ENCODE measurements around the gene STX8.

STX8 gene

GRCh38 chr17:9298776-9299295 lies 276.8 kb downstream of the STX8 start:
- no peak for DNase-seq (ENCODE audit: low read depth in 2 of 2)

GRCh38 chr17:9298135-9298534 lies 277.5 kb downstream of the STX8 start:
- DNase-seq (ENCODE audit: low read depth in 2 of 2) = no peak

- no peak for DNase-seq (ENCODE audit: low read depth in 2 of 2)
Measured at GRCh38 chr17:9294661-9295210, 280.9 kb downstream of the STX8 start.

- no peak for DNase-seq (ENCODE audit: low read depth in 2 of 2)
Measured at GRCh38 chr17:9292561-9292941, 283.1 kb downstream of the STX8 start.

- no peak for DNase-seq (ENCODE audit: low read depth in 2 of 2)
Measured at GRCh38 chr17:9291912-9292560, 283.6 kb downstream of the STX8 start.

- DNase-seq (ENCODE audit: low read depth in 2 of 2) = no peak
Measured at GRCh38 chr17:9290226-9290613, 285.4 kb downstream of the STX8 start.

GRCh38 chr17:9287306-9287705 lies 288.3 kb downstream of the STX8 start:
- DNase-seq (ENCODE audit: low read depth in 2 of 2) = no peak

- no peak for DNase-seq (ENCODE audit: low read depth in 2 of 2)
Measured at GRCh38 chr17:9286434-9286833, 289.2 kb downstream of the STX8 start.

- DNase-seq (ENCODE audit: low read depth in 2 of 2) = no peak
Measured at GRCh38 chr17:9285602-9286427, 289.8 kb downstream of the STX8 start.

GRCh38 chr17:9284884-9285283 lies 290.7 kb downstream of the STX8 start:
- DNase-seq (ENCODE audit: low read depth in 2 of 2) = no peak

- DNase-seq (ENCODE audit: low read depth in 2 of 2) = no peak
Measured at GRCh38 chr17:9283909-9284308, 291.7 kb downstream of the STX8 start.

GRCh38 chr17:9279893-9280292 lies 295.7 kb downstream of the STX8 start:
- DNase-seq (ENCODE audit: low read depth in 2 of 2) = no peak

- no peak for DNase-seq (ENCODE audit: low read depth in 2 of 2)
Measured at GRCh38 chr17:9274973-9275372, 300.6 kb downstream of the STX8 start.

GRCh38 chr17:9273428-9274391 lies 301.9 kb downstream of the STX8 start:
- DNase-seq (ENCODE audit: low read depth in 2 of 2) = no peak

- peak; percentile 76 to 78 for DNase-seq (ENCODE audit: low read depth in 2 of 2)
Measured at GRCh38 chr17:9272501-9273200, 303.0 kb downstream of the STX8 start.

- DNase-seq (ENCODE audit: low read depth in 2 of 2) = no peak
Measured at GRCh38 chr17:9271989-9272388, 303.6 kb downstream of the STX8 start.

- DNase-seq (ENCODE audit: low read depth in 2 of 2) = no peak
Measured at GRCh38 chr17:9270921-9271320, 304.7 kb downstream of the STX8 start.

GRCh38 chr17:9269350-9270035 lies 306.1 kb downstream of the STX8 start:
- DNase-seq (ENCODE audit: low read depth in 2 of 2) = no peak

GRCh38 chr17:9268546-9268945 lies 307.1 kb downstream of the STX8 start:
- no peak for DNase-seq (ENCODE audit: low read depth in 2 of 2)

- DNase-seq (ENCODE audit: low read depth in 2 of 2) = no peak
Measured at GRCh38 chr17:9266697-9267117, 308.9 kb downstream of the STX8 start.

All from fibroblast of skin of left quadriceps (primary cell).